Peyer's patch (tissue), 4 donors: ENCODE measurements around the gene ARHGAP15.

Experiments used
- CTCF ChIP-seq, 6 experiments: fragments of 450-650 bp in 4 of 6; fragments of 200-600 bp in 2 of 6; sonication (generic) in 1 of 6; IDR thresholded peaks; one replicate each; pipeline ENCODE4 v1.5.1; 2017 to 2019; ENCODE audit warnings: antibody characterized with exemption in 6 of 6, mild to moderate bottlenecking in 3 of 6, moderate library complexity in 1 of 6
- POLR2A ChIP-seq, 2 donors: fragments of 450-650 bp; IDR thresholded peaks; one replicate each; pipeline ENCODE4 v1.5.1; 2017; ENCODE audit warnings: antibody characterized with exemption in 2 of 2, mild to moderate bottlenecking in 2 of 2, moderate library complexity in 2 of 2

- TF ChIP-seq CTCF (IDR thresholded peaks at IDR 0.05), result no peak
- no peak for TF ChIP-seq POLR2A (IDR thresholded peaks at IDR 0.05)
These were observed 305.9 kb downstream of the ARHGAP15 start for GRCh38 chr2:143435131-143435530.
